Measurements from ENCODE around the gene ADRA2B. TPM values are rescaled to one million over a fixed set of nuclear protein-coding genes. Genes with fewer than 3 reads are reported as not detected.

The ADRA2B gene
- total RNA-seq, 1 experiment from 2014 or later, result 0.47 TPM

DNA sequence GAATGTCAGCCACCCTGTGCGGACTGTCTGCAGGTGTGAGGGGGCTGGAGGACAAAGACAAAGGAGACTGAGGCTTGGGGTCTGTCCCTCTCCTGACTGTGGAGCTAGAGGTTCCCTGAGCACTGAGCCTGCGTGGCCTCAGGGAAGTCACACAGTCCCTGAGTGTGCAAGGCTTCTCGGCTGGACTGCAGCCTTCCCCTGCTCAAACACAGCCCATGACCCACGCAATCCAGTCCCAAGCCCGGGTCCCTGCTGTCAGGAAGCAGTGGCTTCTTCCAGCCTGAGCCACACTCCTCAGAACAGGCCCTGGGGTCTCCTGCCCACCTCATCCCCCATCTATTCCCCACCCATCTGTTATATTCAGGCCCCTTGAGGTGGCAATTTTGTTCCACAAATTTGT, 19.2 kb upstream of the ADRA2B start:
- CTCF ChIA-PET, result no interaction called here
- H3K9ac ChIP-seq (ENCODE audit: low read length), result no peak overlapping the region
- H3K4me2 ChIP-seq (ENCODE audit: low read length), result no peak overlapping the region
- no peak overlapping the region for H3K4me3 ChIP-seq (replicated peaks in 1 of 2; ENCODE audit: low read depth in 1 of 2, low read length in 2 of 2)
- DNase-seq (ENCODE audit: low read depth, low spot score) (no peak), ATAC-seq (no peak)
- no peaks in the 10 kb centered on the region for H3K9me2 ChIP-seq (ENCODE audit: insufficient read depth)
- intact Hi-C loops (cut with micrococcal nuclease), result no loop called here
- no peaks in the 10 kb centered on the region for H4K20me1 ChIP-seq (ENCODE audit: insufficient read depth)
- H3K9me3 ChIP-seq (ENCODE audit: control insufficient read depth in 1 of 2, insufficient read depth in 1 of 2, low read depth in 1 of 2, low read length in 2 of 2), result no peaks in the 10 kb centered on the region
- TF ChIP-seq, protein P1, sequence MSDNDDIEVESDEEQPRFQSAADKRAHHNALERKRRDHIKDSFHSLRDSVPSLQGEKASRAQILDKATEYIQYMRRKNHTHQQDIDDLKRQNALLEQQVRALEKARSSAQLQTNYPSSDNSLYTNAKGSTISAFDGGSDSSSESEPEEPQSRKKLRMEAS (IDR thresholded peaks at IDR 0.05), result no peak
- TF ChIP-seq ELF1 (IDR thresholded peaks at IDR 0.05; ENCODE audit: borderline replicate concordance, low read depth), result no peak
- no peak for TF ChIP-seq FOSL1 (IDR thresholded peaks at IDR 0.05; ENCODE audit: low read depth)
- no peak for TF ChIP-seq ZBTB33 (IDR thresholded peaks at IDR 0.05; ENCODE audit: extremely low read depth, insufficient replicate concordance, low read length)
- no peak for TF ChIP-seq ZFX (IDR thresholded peaks at IDR 0.05)
- TF ChIP-seq REST (IDR thresholded peaks at IDR 0.05; ENCODE audit: low read depth), result no peak
- TF ChIP-seq EGR1 (IDR thresholded peaks at IDR 0.05; ENCODE audit: low read depth), result no peak
- TF ChIP-seq SRF (IDR thresholded peaks at IDR 0.05; ENCODE audit: low read depth), result no peak
- TF ChIP-seq EZH2 (IDR thresholded peaks at IDR 0.05), result no peak
- no peak for TF ChIP-seq RAD21 (IDR thresholded peaks at IDR 0.05; ENCODE audit: low read depth)
- no peak for TF ChIP-seq JUND (IDR thresholded peaks at IDR 0.05)
- TF ChIP-seq SP1 (IDR thresholded peaks at IDR 0.05; ENCODE audit: low read depth), result no peak
- TF ChIP-seq ZNF274 (IDR thresholded peaks at IDR 0.05; ENCODE audit: low read depth, low read length), result no peak
- POLR2A ChIA-PET, result no interaction called here
- no peaks in the 10 kb centered on the region for H3K27me3 ChIP-seq (ENCODE audit: insufficient read depth, low read length)
- no TSS peak for BruUV-seq (replicated peaks)
- RAD21 ChIA-PET (ENCODE audit: low non-redundant PET in 1 of 2, low total read pairs in 2 of 2, uncharacterized antibody in 2 of 2, unreplicated experiment in 2 of 2), result no interaction called here
- no peak overlapping the region for H3K27ac ChIP-seq (ENCODE audit: low read depth, low read length)
- no peaks in the 10 kb centered on the region for H3K36me3 ChIP-seq (ENCODE audit: control insufficient read depth in 1 of 2, insufficient read depth in 2 of 2, low read length in 2 of 2)
- no peak overlapping the region for H2AFZ ChIP-seq (ENCODE audit: low read depth, low read length, poor library complexity, severe bottlenecking)
- H3K4me1 ChIP-seq (ENCODE audit: control insufficient read depth in 1 of 2, insufficient read depth in 2 of 2, low read length in 2 of 2), result peaks cover 4 to 15% of the 10 kb centered on the region in 2 experiments; a peak in 3 of 4 replicates
- H3K79me2 ChIP-seq (ENCODE audit: insufficient read depth, low read length), result no peaks in the 10 kb centered on the region

Data from HCT116 (cell line).